MCF 10A (cell line): Measurements from ENCODE around the gene FNDC11. TPM values are rescaled to one million over a fixed set of nuclear protein-coding genes. Genes with fewer than 3 reads are reported as not detected.

Source experiments
- BruUV-seq: library from RNA; stranded (reverse); fragments of 400-500 nt; replicated peaks from 2 replicates; lab custom pipeline; 2021; lab: Mats Ljungman, UMichigan
- CTCF ChIA-PET: fragments of 300-600 bp; sonication (Branson Sonifier 250); formaldehyde crosslinking; extraction: SDS; loops from one replicate; lab custom pipeline; 2021; ENCODE audit warnings: antibody characterized with exemption, inconsistent platforms; lab: Yijun Ruan, JAX
- POLR2A ChIA-PET: fragments of 300-600, 350-650 bp; sonication (Branson Sonifier 250); formaldehyde crosslinking; extraction: SDS; loops from one replicate; lab custom pipeline; 2020; ENCODE audit warnings: antibody characterized with exemption, inconsistent platforms; lab: Yijun Ruan, JAX
- DNase-seq: peaks from one replicate; pipeline ENCODE4 v3.0.0-alpha.2; 2018; ENCODE audit not compliant: unreplicated experiment
- H3K27ac Mint-ChIP-seq: one replicate; pipeline ENCODE4 v1.8.0; 2022; ENCODE audit warnings: mild to moderate bottlenecking, low read depth, mixed read lengths; ENCODE audit not compliant: unreplicated experiment
- H3K27me3 Mint-ChIP-seq: one replicate; pipeline ENCODE4 v1.8.0; 2022; ENCODE audit warnings: mixed read lengths; ENCODE audit not compliant: insufficient read depth, unreplicated experiment
- H3K36me3 Mint-ChIP-seq: one replicate; pipeline ENCODE4 v1.8.0; 2022; ENCODE audit warnings: mild to moderate bottlenecking, moderate library complexity, mixed read lengths; ENCODE audit not compliant: insufficient read depth, unreplicated experiment
- H3K4me1 Mint-ChIP-seq: one replicate; pipeline ENCODE4 v1.8.0; 2022; ENCODE audit warnings: mixed read lengths; ENCODE audit not compliant: insufficient read depth, unreplicated experiment
- H3K4me3 Mint-ChIP-seq: one replicate; pipeline ENCODE4 v1.8.0; 2022; ENCODE audit warnings: mild to moderate bottlenecking, moderate library complexity, mixed read lengths; ENCODE audit not compliant: unreplicated experiment
- H3K9me3 Mint-ChIP-seq: one replicate; pipeline ENCODE4 v1.8.0; 2022; ENCODE audit warnings: mixed read lengths; ENCODE audit not compliant: unreplicated experiment
- CTCF ChIP-seq: fragments of 200-600 bp; IDR thresholded peaks from one replicate; pipeline ENCODE4 v1.8.0; 2022; ENCODE audit warnings: antibody characterized with exemption, mild to moderate bottlenecking; ENCODE audit not compliant: unreplicated experiment
- intact Hi-C: fragments of 100-400 bp; cut with micrococcal nuclease; formaldehyde crosslinking; loops from 2 replicates; pipeline ENCODE4 v1.14.1; 2022
- total RNA-seq: library from RNA; stranded (reverse); gene quantifications from 2 replicates; pipeline ENCODE4 v1.2.3, GENCODE V29; 2022

The FNDC11 gene
- total RNA-seq, 1 experiment from 2014 or later, result 2.4 TPM

DNA sequence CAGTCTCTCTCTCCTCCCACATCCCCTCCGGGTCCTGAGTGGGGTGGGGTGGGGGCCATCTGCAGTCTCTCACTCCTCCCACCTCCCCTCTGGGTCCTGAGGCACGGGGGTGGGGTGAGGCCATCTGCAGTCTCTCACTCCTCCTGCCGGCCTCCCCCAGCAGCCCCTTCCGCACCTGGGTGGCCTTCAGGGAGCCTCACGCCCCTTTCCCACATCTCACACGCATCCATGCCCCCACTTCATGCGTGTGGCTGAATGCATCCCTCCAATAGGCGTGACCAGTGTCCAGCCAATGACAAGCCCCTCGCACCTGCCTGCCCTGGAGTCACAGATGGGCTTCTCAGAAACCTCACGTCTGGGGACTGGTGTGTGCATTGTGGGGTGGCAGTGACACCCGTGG lies 5.4 kb upstream of the FNDC11 start:
- CTCF ChIA-PET, result interaction anchor here (0.7 kb wide), 1 partner anchor 12 kb away, joined by 3 read pairs; no protein-coding TSS in a partner anchor
- peaks cover 6% of the 10 kb centered on the region for H3K36me3 Mint-ChIP-seq

GRCh38 chr20:63549019-63549418 lies 4.9 kb upstream of the FNDC11 start:
- intact Hi-C loops, result no loop called here
- Mint-ChIP-seq H3K27me3 (no peaks in the 10 kb centered on the region), H3K36me3 (peaks cover 1% of the 10 kb centered on the region), H3K4me3 (no peak overlapping the region), H3K9me3 (no peaks in the 10 kb centered on the region), H3K4me1 (peaks cover 14% of the 10 kb centered on the region), H3K27ac (no peak overlapping the region)
- DNase-seq, result no peak
- ChIA-PET CTCF (no interaction called here), POLR2A (interaction anchor here (0.7 kb wide), 1 partner anchor 32 kb away, joined by 4 read pairs; no protein-coding TSS in a partner anchor)
- TF ChIP-seq CTCF, result no peak
- no TSS peak for BruUV-seq

More for the DNA sequence above, 5.4 kb upstream of the FNDC11 start:
- POLR2A ChIA-PET, result no interaction called here
- BruUV-seq, result no TSS peak
- no peak for DNase-seq
- H3K4me1 Mint-ChIP-seq, result peaks cover 19% of the 10 kb centered on the region
- H3K9me3 Mint-ChIP-seq, result no peaks in the 10 kb centered on the region
- intact Hi-C loops, result no loop called here
- H3K27me3 Mint-ChIP-seq, result no peaks in the 10 kb centered on the region
- TF ChIP-seq CTCF, result no peak
- no peak overlapping the region for H3K27ac Mint-ChIP-seq
- H3K4me3 Mint-ChIP-seq, result no peak overlapping the region

DNA sequence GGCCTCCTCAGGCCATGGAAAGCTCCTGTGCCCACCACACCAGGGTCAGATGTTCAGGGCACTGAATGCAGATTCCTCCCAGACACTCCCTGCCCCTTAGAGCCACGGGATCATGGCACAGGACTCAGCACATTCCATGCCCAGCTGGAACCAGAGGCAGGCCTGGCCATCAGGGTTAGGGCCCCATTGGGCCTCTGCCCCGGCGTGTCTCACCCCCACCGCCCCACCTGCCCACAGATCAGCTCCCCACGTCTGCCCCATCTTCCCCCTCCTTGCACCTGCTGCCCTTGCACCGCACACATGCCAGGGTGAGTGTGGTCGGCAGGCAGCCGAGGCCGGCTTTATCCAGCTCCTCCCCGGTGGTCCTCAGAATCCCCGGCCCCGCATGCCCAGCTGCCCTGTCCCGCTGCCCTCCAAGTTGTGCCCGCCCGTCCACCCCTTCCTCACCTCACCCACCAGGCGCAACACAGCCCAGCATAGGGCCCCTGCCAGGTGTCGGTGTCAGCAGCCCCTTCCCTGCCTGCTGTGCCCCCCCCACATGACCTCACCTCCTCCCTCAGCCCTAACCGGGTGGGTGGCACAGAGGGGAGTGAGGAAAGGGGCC lies 4.2 kb upstream of the FNDC11 start:
- H3K27me3 Mint-ChIP-seq, result no peaks in the 10 kb centered on the region
- no peak overlapping the region for H3K27ac Mint-ChIP-seq
- peaks cover 9% of the 10 kb centered on the region for H3K4me1 Mint-ChIP-seq
- CTCF ChIA-PET, result interaction anchor here (1.8 kb wide), 1 partner anchor 11 kb away, joined by 7 read pairs; no protein-coding TSS in a partner anchor
- no peaks in the 10 kb centered on the region for H3K9me3 Mint-ChIP-seq
- intact Hi-C loops, result no loop called here
- POLR2A ChIA-PET, result interaction anchor here (0.7 kb wide), 1 partner anchor 31 kb away, joined by 4 read pairs; no protein-coding TSS in a partner anchor
- no peak overlapping the region for H3K4me3 Mint-ChIP-seq
- H3K36me3 Mint-ChIP-seq, result no peaks in the 10 kb centered on the region
- DNase-seq, result no peak
- BruUV-seq, result no TSS peak
- no peak for TF ChIP-seq CTCF

- intact Hi-C loops, result no loop called here
- POLR2A ChIA-PET, result interaction anchor here (0.6 kb wide), 1 partner anchor 120 kb away, joined by 3 read pairs; no protein-coding TSS in a partner anchor
- CTCF ChIA-PET, result interaction anchor here (1.8 kb wide), 1 partner anchor 12 kb away, joined by 7 read pairs; no protein-coding TSS in a partner anchor
Measured at GRCh38 chr20:63551068-63551467, 2.9 kb upstream of the FNDC11 start.

More at GRCh38 chr20:63551068-63551467, 2.9 kb upstream of the FNDC11 start:
- TF ChIP-seq CTCF, result no peak
- no TSS peak for BruUV-seq
- Mint-ChIP-seq H3K27ac (no peak overlapping the region), H3K9me3 (no peaks in the 10 kb centered on the region), H3K27me3 (no peaks in the 10 kb centered on the region), H3K4me1 (no peaks in the 10 kb centered on the region), H3K4me3 (no peak overlapping the region), H3K36me3 (no peaks in the 10 kb centered on the region)
- DNase-seq, result no peak
